PC-9 (cell line): Measurements from ENCODE around the gene HERC2. TPM values are rescaled to one million over a fixed set of nuclear protein-coding genes. Genes with fewer than 3 reads are reported as not detected.

ENCODE experiments used
- BruUV-seq: library from RNA; stranded (reverse); fragments of 400-500 nt; replicated peaks from 2 replicates; lab custom pipeline; 2021; lab: Mats Ljungman, UMichigan
- CTCF ChIA-PET: fragments of 300-600 bp; sonication (Branson Sonifier 250); formaldehyde crosslinking; loops from one replicate; lab custom pipeline; 2022; ENCODE audit warnings: antibody characterized with exemption; lab: Charles Lee
- POLR2A ChIA-PET: fragments of 300-600 bp; sonication (Branson Sonifier 250); formaldehyde crosslinking; loops from one replicate; lab custom pipeline; 2022; ENCODE audit warnings: antibody characterized with exemption; ENCODE audit not compliant: unreplicated experiment; lab: Charles Lee
- DNase-seq, 2 experiments: peaks; one replicate each; pipeline versions ENCODE4 v3.0.0 to v3.0.0-alpha.2; 2015 to 2022; ENCODE audit warnings: mixed read lengths in 1 of 2
- H2AFZ ChIP-seq: fragments of 200-600 bp; sonication (generic); 2 replicates; pipeline ENCODE4 v1.8.1; 2017; ENCODE audit warnings: antibody characterized with exemption
- H3F3A ChIP-seq: fragments of 200-600 bp; sonication (generic); 2 replicates; pipeline ENCODE4 v1.8.1; 2017; ENCODE audit warnings: antibody characterized with exemption, mild to moderate bottlenecking, low read depth; ENCODE audit not compliant: insufficient read depth
- H3K27ac ChIP-seq: fragments of 200-600 bp; sonication (generic); 2 replicates; pipeline ENCODE4 v1.6.1; 2016; ENCODE audit warnings: mixed run types
- H3K27me3 ChIP-seq: fragments of 200-600 bp; sonication (generic); 2 replicates; pipeline ENCODE4 v1.6.1; 2016; ENCODE audit warnings: low read depth, mixed run types; ENCODE audit not compliant: insufficient read depth
- H3K36me3 ChIP-seq: fragments of 200-600 bp; sonication (generic); 2 replicates; pipeline ENCODE4 v1.6.1; 2016; ENCODE audit warnings: low read depth, mixed run types
- H3K4me1 ChIP-seq: fragments of 200-600 bp; sonication (generic); replicated peaks from 2 replicates; pipeline ENCODE4 v1.6.1; 2016; ENCODE audit warnings: mixed run types; ENCODE audit not compliant: insufficient read depth
- H3K4me2 ChIP-seq: fragments of 200-600 bp; sonication (generic); 2 replicates; pipeline ENCODE4 v1.6.1; 2017; ENCODE audit warnings: mixed run types
- H3K4me3 ChIP-seq: fragments of 200-600 bp; sonication (generic); 2 replicates; pipeline ENCODE4 v1.6.1; 2016; ENCODE audit warnings: mixed run types
- H3K79me2 ChIP-seq: fragments of 200-600 bp; sonication (generic); 2 replicates; pipeline ENCODE4 v1.6.1; 2017; ENCODE audit warnings: low read depth, mixed run types
- H3K9me2 ChIP-seq: fragments of 200-600 bp; sonication (generic); 2 replicates; pipeline ENCODE4 v1.8.1; 2017; ENCODE audit warnings: mild to moderate bottlenecking; ENCODE audit not compliant: insufficient read depth
- H3K9me3 ChIP-seq: fragments of 200-600 bp; sonication (generic); 2 replicates; pipeline ENCODE4 v1.8.1; 2016; ENCODE audit warnings: low read depth; ENCODE audit not compliant: insufficient read depth
- H4K20me1 ChIP-seq: fragments of 200-600 bp; sonication (generic); 2 replicates; pipeline ENCODE4 v1.8.1; 2017; ENCODE audit not compliant: insufficient read depth
- EZH2 ChIP-seq: fragments of 200-600 bp; sonication (generic); IDR thresholded peaks from 2 replicates; pipeline ENCODE4 v1.8.0; 2017; ENCODE audit warnings: antibody characterized with exemption, low read depth
- intact Hi-C: fragments of 100-400 bp; cut with micrococcal nuclease; formaldehyde crosslinking; loops from one replicate; pipeline ENCODE4 v1.10.0; 2022; ENCODE audit not compliant: unreplicated experiment
- total RNA-seq: library from RNA; stranded (reverse); gene quantifications from 2 replicates; pipeline ENCODE4 v1.2.3, GENCODE V29; 2021
- TF ChIP-seq, protein P1 (sequence below): fragments of 200-600 bp; sonication (generic); conservative IDR thresholded peaks from 2 replicates; pipeline ENCODE4 v1.6.1; 2017; ENCODE audit warnings: mixed run types, antibody characterized with exemption, mild to moderate bottlenecking, moderate library complexity

Gene HERC2
- total RNA-seq, 1 experiment from 2014 or later = 49.7 TPM

DNA sequence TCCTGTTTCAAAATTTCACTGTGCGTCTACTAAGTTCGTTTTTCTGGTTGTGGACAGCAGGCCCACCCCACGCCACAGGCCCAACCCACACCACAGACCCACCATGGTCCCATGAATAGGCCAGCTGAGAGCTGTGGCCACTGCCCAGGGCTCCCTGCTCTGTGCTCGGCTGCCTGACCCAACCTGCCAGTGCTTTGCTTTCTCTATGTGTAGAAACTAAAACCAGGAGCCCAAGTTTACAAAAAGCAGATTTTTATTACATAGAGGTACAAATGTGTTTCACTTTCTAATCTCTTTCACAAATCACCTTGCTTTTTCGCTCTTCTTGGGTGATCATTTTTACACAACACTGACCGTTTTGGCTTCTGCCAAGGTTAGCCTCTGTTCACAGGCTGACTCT lies 69.1 kb downstream of the HERC2 start:
- no peaks in the 10 kb centered on the region for H3K9me2 ChIP-seq
- no peaks in the 10 kb centered on the region for H3K27me3 ChIP-seq
- CTCF ChIA-PET = no interaction called here
- H3K9me3 ChIP-seq = no peaks in the 10 kb centered on the region
- H3K79me2 ChIP-seq = no peaks in the 10 kb centered on the region
- no TSS peak for BruUV-seq
- DNase-seq = no peak
- H3K27ac ChIP-seq = no peak overlapping the region
- intact Hi-C loops = no loop called here
- H3F3A ChIP-seq = no peaks in the 10 kb centered on the region
- H3K36me3 ChIP-seq = no peaks in the 10 kb centered on the region
- no peak overlapping the region for H3K4me2 ChIP-seq
- no peaks in the 10 kb centered on the region for H3K4me1 ChIP-seq
- no peak overlapping the region for H2AFZ ChIP-seq
- no peak overlapping the region for H3K4me3 ChIP-seq
- POLR2A ChIA-PET = no interaction called here
- TF ChIP-seq, protein P1, sequence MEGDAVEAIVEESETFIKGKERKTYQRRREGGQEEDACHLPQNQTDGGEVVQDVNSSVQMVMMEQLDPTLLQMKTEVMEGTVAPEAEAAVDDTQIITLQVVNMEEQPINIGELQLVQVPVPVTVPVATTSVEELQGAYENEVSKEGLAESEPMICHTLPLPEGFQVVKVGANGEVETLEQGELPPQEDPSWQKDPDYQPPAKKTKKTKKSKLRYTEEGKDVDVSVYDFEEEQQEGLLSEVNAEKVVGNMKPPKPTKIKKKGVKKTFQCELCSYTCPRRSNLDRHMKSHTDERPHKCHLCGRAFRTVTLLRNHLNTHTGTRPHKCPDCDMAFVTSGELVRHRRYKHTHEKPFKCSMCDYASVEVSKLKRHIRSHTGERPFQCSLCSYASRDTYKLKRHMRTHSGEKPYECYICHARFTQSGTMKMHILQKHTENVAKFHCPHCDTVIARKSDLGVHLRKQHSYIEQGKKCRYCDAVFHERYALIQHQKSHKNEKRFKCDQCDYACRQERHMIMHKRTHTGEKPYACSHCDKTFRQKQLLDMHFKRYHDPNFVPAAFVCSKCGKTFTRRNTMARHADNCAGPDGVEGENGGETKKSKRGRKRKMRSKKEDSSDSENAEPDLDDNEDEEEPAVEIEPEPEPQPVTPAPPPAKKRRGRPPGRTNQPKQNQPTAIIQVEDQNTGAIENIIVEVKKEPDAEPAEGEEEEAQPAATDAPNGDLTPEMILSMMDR = no peak
- TF ChIP-seq EZH2 = no peak
- H4K20me1 ChIP-seq = no peaks in the 10 kb centered on the region

DNA sequence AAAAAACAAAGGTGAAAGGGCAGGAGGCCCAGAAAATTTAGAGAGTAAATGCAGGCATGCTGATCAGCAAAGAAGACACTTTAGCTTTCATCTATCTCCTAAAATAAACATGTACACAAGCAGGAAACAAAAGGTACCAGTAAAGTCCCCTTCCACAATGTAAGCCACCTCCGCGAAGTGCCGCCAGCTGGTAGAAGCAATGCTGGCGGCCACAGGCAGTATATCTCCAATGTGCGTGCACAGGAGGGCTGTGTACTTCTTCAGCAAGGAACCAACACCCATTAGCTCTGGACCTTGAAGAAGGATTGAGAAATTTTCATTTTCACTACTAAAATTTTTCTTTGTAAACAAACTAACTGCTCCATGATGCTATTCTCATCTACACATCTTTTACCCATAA lies 75.4 kb downstream of the HERC2 start:
- Histone ChIP-seq H4K20me1 (no peaks in the 10 kb centered on the region), H3K79me2 (no peaks in the 10 kb centered on the region), H3F3A (no peaks in the 10 kb centered on the region), H3K4me1 (no peaks in the 10 kb centered on the region), H3K4me2 (no peak overlapping the region), H3K9me3 (no peaks in the 10 kb centered on the region), H3K4me3 (no peak overlapping the region), H3K9me2 (no peaks in the 10 kb centered on the region), H3K27ac (no peak overlapping the region), H3K36me3 (no peaks in the 10 kb centered on the region), H2AFZ (no peak overlapping the region), H3K27me3 (no peaks in the 10 kb centered on the region)
- no TSS peak for BruUV-seq
- POLR2A ChIA-PET = no interaction called here
- DNase-seq = no peak
- TF ChIP-seq EZH2 = no peak
- TF ChIP-seq, protein P1 = no peak
- intact Hi-C loops = no loop called here
- CTCF ChIA-PET = no interaction called here

DNA sequence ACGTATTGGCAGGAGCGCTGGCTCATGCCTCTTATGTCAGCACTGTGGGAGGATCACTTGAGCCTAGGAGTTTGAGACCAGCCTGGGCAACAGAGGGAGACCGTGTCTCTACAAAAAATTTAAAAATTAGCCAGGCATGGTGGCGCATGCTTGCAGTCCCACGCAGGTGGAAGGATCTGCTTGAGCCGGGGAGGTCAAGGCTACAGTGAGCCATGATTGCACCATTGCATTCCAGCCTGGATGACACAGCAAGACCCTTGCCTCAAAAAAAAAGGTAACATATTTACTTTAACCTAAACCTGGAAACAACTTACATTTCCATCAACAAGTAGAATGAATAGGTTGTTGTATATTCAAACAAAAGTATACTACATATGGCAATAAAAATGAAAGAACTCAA lies 78.1 kb downstream of the HERC2 start:
- no peaks in the 10 kb centered on the region for H4K20me1 ChIP-seq
- DNase-seq = no peak
- H3K4me3 ChIP-seq = no peak overlapping the region
- no peak overlapping the region for H3K4me2 ChIP-seq
- H3K9me2 ChIP-seq = no peaks in the 10 kb centered on the region
- TF ChIP-seq, protein P1 = no peak
- no peak for TF ChIP-seq EZH2
- H3K27me3 ChIP-seq = no peaks in the 10 kb centered on the region
- ChIA-PET POLR2A (no interaction called here), CTCF (no interaction called here)
- H3K79me2 ChIP-seq = no peaks in the 10 kb centered on the region
- no peaks in the 10 kb centered on the region for H3F3A ChIP-seq
- H3K27ac ChIP-seq = no peak overlapping the region
- no peak overlapping the region for H2AFZ ChIP-seq
- BruUV-seq = no TSS peak
- H3K36me3 ChIP-seq = no peaks in the 10 kb centered on the region
- H3K4me1 ChIP-seq = no peaks in the 10 kb centered on the region
- no peaks in the 10 kb centered on the region for H3K9me3 ChIP-seq
- intact Hi-C loops = no loop called here
